HG03108 (cell line): ENCODE data around the gene CCL17.
"Not testable (repeated sequence)": the region's sequence is repeated elsewhere in the genome, so short reads cannot be mapped to it uniquely, and the experiment has no call there.

ENCODE experiments used
- ATAC-seq: cut with Tn5 transposase; IDR thresholded peaks from one replicate; pipeline ENCODE4 v1.9.1; 2021; ENCODE audit warnings: moderate library complexity; ENCODE audit not compliant: unreplicated experiment

Gene CCL17

DNA sequence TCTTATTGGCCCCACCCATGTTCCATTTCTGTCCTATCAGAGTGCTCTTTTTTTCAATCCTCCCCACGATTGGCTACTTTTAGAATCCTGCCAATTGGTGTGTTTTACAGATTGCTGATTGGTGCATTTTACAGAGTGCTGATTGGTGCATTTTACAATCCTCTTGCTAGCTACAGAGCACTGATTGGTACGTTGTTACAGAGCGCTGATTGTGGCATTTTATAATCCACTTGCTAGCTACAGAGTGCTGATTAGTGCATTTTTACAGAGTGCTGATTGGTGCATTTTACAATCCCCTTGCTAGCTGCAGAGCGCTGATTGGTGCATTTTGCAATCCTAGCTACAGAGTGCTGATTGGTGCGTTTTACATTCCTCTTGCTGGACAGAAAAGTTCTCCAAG, 9.5 kb upstream of the CCL17 start:
- no peak for ATAC-seq

DNA sequence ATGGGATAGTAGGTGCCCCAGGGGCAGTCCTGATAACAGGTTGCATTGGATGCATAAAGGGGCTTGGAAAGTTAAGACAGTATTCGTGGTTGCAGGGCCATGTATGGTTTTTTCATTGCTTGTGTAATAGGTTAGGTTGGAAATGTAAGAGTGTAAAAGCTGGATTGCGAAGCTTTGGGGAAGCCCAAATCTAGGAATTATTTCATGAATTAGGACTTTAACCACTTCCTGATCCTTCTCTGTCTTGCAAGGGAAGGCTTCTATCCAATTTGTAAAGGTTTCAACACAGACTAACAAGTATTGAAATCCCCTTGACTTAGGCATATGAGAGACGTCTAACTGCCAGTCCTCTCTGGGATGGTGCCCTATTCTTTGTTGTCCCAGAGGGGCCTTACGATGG, 7.8 kb upstream of the CCL17 start:
- no peak for ATAC-seq

DNA sequence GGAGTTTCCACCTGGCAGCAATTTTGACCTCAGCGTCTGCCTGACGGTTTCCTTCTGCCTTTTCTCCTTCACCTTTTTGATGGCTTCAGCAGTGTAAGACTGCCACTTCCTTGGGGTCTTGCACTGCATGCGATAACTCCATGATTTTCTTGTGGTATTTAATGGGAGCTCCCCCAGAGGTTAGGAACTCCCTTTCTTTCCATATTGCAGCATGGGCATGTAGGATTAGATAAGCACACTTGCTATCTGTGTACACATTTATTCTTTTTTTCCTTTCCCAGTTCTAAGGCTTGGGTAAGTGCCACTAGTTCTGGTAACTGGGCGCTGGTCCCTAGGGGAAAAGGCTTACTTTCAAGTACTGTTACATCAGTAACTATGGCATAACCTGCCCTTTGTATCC, 7.1 kb upstream of the CCL17 start:
- ATAC-seq = not testable (repeated sequence)

DNA sequence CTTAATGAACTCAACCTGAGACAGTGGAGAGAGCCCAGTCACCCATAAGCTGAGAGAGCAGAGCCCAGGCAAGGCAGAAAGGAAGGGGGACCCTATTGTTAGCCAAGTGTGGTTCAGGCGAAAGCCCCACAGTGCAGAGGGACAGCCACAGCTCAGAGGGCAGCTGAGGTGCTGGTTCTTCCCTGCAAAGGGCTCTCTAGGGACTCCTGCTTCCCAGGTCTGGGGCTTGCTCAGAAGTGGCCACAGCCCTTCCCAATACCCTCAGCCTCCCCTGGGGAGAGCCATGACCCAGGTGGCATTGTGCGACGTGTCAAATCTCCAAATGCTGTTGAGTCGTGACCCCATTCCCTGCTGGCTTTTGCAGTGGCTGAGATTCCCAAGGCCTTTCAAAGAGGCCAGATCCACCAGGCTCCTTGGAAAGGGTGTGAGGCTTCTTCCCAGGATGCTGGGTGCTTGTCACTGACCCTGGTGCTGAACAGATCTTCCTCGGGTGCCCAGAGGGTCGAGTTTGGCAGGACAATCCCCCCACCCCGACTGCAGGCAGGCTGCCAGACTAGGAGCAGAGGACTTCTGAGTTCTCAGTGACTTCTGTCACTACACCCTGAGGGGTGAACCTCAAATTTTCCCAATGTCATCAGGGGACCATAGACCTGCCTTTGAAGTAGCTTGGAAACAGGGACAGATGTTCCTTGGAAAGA, 2.5 kb upstream of the CCL17 start:
- ATAC-seq = no peak

DNA sequence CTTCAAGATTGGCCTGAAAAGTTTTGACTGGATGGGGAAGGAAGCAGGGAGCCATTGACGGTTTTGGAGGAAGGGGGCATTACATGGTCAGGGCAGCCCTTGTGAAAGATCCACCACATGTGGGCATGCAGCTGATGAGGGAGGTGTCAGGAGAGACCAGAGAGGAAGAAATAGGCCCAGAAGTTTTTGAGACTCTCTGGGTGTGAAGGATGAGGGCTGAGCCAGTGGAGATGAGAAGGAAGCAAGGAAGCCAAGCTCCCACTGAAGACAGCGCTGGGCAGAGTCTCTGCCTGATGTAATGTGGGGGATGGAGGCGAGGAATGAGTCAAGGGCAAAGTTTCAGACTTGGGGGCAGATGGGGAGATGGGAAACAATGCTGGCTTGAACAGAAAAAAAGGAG, 530 bp downstream of the CCL17 start:
- ATAC-seq = no peak

DNA sequence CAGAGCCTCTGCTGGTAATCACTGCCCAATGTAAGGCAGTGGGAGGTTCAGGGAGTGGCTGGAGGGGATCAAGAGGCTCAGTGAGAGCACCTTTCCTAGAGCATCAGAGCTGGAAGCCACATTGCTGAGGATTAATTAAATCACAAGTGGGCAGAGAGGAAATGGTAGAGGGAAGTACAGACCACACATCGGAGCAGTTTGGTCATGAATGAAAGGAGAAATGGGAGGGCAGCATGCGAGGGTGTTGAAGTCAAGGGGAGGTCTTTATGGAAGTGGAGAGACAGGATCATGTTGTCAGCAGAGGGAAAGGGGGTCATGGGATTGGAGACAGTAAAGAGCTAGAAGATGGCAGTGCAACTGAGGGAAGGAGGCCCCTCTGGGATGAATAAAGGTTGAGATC, 2.3 kb downstream of the CCL17 start:
- no peak for ATAC-seq

DNA sequence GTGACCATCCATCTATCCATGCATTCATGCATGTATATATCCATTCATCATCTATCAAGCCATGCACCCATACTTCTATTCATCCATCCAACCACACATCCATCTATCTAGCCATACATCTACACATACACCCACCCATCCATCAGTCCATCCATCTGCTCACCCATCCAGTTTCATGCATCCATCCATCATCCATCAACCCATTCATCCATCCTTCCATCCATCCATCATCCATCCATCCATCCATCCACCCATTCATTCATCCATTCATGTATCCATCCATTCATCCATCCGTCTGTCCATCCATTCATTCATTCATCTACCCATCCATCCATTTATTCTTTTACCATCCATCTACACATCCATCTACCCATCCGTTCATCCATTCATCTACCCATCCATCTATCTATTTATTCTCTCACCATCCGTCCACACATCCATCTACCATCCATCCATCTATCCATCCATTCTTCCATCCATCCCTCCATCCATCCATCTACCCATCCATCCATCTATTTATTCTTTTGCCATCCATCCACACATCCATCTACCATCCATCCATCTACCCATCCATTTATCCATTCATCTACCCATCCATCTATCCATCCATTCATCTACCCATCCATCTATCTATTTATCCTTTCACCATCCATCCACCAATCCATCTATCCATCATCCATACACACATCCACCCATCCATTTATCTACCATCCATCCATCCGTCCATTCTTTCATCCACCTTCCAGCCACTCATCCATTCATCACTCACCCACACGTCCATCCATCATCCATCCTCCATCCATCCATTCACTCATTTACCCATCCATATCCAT, 3.2 kb downstream of the CCL17 start:
- no peak for ATAC-seq

DNA sequence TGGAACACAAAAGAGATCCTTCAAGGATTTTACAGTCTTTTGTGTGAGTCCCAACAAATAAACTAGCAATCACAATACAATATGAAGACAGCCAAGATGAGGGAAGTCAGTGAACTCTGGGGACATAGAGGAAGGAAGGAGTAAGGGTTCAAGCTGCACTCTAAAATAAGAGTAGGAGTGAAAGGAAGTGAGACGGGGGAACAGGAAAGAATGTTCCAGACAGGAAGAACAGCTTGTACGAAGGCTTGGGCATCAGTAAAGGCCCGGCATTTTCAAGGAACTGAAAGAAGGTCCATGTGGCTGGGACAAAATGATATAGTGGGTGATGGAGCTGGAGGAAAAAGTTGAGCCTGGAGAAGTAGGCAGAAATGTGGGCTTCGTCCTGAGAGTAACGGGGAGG, 4.5 kb downstream of the CCL17 start:
- no peak for ATAC-seq

DNA sequence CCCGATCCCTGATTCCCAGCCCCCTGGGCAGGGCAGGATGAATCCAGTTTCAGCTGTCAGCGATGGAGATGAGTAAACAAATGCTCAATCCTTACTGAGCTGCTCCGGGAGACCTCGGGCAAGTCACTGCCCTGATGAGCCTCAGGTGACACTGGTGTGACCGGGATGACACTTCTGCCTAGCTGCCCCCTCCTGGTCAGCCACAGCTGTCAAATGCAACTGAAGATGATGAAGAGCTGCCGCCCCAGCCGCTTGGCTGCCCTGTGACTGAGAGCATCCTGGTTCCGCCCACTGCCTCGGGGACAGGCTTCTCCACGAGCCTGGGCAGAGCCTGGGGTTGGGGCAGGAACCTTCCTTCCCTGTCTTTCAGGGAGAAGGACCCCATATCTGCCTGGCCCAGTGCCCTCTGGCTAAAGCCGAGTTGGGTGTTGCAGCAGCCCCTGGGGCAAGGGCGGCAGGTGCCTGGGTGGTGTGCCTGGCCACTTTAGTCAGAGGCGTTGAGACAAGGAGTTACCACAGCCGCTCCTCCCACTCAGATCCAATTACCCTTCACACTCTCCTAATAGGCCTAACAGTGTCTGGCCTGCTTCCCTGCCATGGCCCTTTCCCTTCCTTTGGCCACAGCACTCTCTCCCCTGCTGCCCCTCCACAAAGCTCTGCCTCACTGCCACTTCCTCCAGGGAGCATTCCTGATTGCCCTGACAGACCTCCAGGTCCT, 5.5 kb downstream of the CCL17 start:
- no peak for ATAC-seq

DNA sequence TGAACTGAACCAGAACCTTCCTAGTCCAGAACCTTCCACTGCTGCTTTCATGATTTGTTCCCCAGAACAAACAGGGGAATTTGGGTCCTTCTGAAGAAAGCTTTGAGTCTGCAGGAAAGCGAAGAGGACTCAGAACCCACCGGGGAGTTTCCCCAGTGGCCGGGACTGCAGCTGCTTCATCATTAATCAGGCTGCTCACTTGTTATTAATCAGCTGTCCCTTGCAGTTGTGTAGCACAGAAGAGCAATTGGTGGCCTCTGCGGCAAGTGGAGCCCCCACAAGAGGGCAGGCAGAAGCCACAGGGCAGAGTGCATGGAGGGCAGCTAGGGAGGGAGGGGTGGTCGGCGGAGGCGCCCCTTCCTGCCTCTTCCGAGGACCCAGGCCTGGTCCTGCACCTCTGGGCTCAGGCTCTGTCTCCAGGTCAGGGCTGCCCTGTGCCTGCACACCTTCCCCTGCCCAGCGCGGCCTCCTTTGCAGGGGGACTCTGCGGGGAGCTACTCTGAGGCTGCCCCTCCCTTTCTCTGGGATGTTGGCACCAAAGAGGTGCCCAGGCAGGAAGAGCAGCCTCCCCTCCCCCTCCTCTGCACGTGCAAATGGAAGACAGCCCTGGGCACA, 6.9 kb downstream of the CCL17 start:
- ATAC-seq = no peak

DNA sequence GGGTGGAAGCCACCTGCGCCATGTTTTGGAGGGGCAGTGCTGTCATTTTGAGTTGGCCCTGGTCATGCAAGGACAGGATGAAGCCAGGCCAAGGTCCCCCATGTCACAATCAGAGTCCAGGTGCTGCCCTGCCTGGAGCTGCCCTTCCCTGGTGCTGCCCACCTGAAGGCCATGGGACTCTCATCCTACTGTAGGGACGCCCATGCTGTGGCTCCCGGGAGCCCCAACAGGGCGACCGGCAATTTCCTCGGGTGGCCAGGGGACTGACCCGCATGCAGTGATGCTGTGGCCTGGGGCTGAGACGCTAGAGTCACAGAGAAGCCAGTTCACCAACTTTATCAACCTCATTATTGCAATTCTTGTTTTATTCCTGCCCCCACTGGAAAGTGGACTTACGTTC, 8.0 kb downstream of the CCL17 start:
- no peak for ATAC-seq

DNA sequence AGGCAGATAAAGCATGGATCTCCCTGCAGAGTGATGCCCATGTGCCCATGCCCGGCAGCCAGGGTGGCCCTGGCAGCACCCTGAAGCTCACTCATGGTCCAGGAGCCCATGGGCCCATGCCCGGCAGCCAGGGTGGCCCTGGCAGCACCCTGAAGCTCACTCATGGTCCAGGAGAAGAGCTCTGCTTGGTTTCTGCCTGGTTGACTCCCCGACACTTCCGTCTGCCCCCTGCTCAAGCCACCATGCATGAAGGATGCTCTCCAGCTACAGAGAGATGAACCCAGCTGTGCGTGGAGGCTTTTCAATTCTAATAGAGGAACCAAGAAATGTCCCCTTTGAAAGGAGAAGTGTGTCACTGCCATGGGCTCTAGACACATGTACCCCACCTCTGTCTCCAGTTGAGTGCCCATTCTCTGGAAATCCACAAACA, 8.7 kb downstream of the CCL17 start:
- peak; percentile 72 for ATAC-seq

DNA sequence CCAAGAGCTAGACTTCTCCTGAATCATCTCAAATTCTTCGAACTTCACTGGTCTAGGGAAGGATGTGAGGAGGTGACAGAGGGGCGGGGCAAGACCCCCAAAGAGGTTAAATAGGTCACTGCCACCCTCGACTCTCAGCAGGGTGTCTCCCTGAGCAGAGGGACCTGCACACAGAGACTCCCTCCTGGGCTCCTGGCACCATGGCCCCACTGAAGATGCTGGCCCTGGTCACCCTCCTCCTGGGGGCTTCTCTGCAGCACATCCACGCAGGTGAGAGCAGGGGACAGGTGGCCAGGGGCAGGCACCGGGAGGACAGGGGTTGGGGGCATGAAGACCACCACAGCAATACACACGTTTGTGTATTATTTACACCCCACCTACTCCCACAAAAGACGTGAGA, 9.2 kb downstream of the CCL17 start:
- ATAC-seq = no peak

DNA sequence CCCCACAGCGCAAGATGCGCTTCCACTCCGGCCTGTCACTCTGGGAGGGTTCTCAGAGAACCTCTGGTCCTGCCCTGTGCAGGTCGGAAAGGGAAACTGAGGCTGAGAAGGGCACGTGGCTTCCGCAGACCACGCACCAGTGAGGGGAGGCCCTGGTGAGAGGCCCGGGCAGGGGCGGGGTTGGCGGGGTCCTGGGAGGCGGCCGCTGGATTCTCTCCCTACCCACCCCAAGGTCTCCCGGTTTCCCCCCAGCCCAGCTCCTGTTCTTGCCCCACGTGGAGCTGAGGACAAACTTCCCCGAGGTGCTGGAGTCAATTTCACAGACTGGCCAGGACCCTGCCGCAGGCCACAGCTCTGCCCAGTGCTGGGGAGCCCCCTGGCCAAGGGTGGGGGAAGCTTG, 11.5 kb downstream of the CCL17 start:
- ATAC-seq = no peak

DNA sequence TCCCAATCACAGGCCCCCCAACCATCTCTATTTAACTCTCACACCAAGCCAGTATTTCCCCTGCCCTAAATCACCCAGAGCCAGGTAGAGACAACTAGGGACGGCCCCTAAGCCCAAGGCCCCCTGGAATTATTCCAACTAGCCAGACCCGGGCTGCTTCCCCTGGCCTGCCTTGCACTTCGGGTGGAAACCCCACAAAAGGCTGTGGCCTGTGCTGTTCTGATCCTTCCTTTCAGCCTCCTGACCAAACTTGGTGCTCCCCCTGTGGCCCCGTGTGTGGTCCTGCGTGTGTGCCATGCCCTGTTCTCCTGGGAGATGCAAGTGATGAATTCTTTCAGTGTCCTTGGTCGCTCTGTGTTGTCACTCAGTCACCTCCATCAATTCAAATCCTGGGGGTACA, 14.9 kb downstream of the CCL17 start:
- no peak for ATAC-seq

DNA sequence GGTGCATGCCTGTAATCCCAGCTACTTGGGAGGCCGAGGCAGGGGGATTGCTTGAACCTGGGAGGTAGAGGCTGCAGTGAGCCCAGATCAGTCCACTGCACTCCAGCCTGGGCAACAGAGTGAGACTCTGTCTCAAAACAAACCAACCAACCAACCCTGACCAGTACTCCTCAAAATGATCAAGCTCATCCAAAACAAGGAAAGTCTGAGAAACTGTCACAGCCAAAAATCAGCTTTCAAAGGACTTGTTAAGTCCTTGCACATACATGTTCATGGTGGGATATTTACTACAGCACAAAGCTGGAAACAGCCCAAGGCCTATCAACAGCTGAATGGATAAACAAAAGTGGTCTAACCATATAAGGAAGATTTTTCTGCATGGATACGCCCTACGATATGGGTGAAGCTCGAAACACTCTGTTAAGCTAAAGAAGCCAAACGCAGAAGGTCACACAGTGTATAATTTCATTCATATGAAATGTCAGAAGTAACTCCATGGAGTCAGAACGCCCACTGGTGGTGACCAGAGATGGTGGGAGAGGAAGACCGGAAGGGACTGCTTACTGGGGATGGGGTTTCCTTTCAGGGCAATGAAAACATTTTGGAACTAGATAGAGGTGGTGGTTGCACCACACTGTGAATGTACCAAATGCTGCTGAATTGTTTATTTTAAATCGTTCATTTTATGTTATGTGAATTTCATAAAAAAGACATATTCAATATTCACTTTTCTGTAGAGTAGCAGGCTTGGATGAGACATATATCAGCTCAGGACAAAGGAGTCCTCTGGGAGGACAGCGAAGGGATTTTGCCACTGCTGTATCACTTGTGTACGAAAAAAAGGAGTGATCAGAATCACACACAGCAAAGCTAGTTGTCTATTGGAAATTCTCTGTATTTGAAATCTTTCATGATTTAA, 17.7 kb downstream of the CCL17 start:
- no peak for ATAC-seq

DNA sequence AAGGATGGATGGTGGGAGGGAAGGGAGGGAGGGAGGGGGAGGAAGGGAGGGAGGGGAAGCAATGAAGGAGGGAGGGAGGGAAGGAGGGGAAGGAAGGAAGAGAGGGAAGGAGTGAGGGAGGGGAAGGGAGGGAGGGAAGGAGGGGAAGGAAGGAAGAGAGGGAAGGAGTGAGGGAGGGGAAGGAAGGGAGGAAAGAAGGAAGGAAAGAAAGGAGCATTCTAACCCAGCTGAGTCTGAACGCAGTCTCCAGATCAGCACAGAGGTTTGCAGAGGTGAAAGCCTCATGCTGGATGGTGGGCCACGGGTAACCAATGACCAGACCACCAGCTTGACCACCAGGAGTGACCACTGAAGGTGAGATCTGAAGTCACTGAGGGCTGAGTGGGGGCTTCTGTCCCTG, 18.6 kb downstream of the CCL17 start:
- ATAC-seq = no peak

DNA sequence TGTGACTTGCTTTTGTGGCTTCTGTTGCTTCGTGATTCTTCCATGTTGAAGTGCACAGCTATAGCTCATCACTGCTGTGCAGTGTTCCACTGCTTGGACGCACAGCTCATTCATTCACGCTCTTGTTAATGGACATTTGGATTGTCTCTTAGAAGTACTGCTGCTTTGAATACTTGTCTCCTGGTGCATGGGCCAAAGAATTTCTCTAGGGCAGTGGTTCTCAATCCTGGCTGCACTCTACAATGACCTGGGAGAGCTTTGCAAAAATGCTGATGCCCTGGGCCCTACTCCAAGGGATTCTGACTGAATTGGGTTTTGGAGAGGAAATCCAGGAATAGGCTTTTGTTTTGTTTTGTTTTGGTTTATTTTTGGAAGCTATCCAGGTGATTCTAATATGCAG, 20.0 kb downstream of the CCL17 start:
- ATAC-seq = no peak

DNA sequence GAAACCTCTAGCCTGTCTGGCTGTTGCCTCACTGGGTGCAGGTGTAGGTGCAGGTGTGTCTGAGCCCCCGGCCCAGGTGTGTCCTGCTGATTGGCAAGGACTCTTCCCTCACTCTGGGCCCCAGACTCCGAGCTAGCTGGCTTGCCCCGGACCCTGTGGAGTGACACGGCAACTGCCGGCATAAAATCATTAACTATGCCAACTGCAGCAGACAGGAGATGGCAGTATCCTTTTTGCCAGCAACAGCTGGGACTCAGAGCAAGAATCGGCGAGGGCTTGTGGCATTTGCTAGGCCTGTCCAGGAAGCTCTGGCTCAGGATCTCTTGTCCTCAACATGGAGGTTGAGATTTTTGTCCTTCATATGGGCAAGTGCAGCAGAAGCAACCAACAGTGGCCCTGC, 21.8 kb downstream of the CCL17 start:
- no peak for ATAC-seq

DNA sequence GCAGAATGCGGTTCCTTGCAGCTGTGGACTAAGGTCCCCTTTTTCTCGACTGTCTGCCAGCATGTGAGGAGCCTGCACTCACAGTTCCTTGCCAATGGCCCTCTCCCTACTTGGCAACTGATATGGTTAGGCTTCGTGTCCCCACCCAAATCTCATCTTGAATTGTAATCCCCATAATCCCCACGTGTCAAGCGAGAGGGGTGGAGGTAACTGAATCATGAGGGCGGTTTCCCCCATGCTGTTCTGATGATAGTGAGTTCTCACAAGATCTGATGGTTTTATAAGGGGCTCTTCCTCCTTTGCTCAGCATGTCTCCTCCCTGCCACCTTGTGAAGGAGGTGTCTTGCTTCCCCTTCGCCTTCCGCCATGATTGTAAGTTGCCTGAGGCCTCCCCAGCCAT, 22.7 kb downstream of the CCL17 start:
- ATAC-seq = no peak
